ENCODE data around the gene MAPT.

Gene MAPT

GRCh38 chr17:45870342-45870974 is 23.9 kb upstream of the MAPT start:
- no peak for DNase-seq
- Histone ChIP-seq H3K27ac (no peak overlapping the region), H3K27me3 (peaks cover 0 to 47% of the 10 kb centered on the region in 2 donors), H3K4me3 (no peak overlapping the region), H3K36me3 (no peaks in the 10 kb centered on the region), H3K4me1 (no peaks in the 10 kb centered on the region), H3K9me3 (no peaks in the 10 kb centered on the region)
- TF ChIP-seq CTCF (IDR thresholded peaks at IDR 0.05), result no peak
- intact Hi-C loops (cut with DNase I; ENCODE audit: low total_unique reads), result no loop called here

GRCh38 chr17:45871718-45872117 is 22.6 kb upstream of the MAPT start:
- no peak for DNase-seq
- Histone ChIP-seq H3K27me3 (peaks cover 0 to 45% of the 10 kb centered on the region in 2 donors), H3K27ac (no peak overlapping the region), H3K36me3 (no peaks in the 10 kb centered on the region), H3K4me1 (no peaks in the 10 kb centered on the region), H3K9me3 (no peaks in the 10 kb centered on the region), H3K4me3 (no peak overlapping the region)
- no peak for TF ChIP-seq CTCF (IDR thresholded peaks at IDR 0.05)
- intact Hi-C loops (cut with DNase I; ENCODE audit: low total_unique reads), result no loop called here

GRCh38 chr17:45873728-45874127 is 20.6 kb upstream of the MAPT start:
- Histone ChIP-seq H3K9me3 (no peaks in the 10 kb centered on the region), H3K4me3 (no peak overlapping the region), H3K36me3 (no peaks in the 10 kb centered on the region), H3K27ac (no peak overlapping the region), H3K27me3 (peaks cover 0 to 58% of the 10 kb centered on the region in 2 donors), H3K4me1 (no peaks in the 10 kb centered on the region)
- no peak for DNase-seq
- intact Hi-C loops (cut with DNase I; ENCODE audit: low total_unique reads), result no loop called here
- TF ChIP-seq CTCF (IDR thresholded peaks at IDR 0.05), result no peak

GRCh38 chr17:45874151-45874550 is 20.2 kb upstream of the MAPT start:
- DNase-seq, result no peak
- no peak overlapping the region for H3K27ac ChIP-seq
- H3K4me3 ChIP-seq, result no peak overlapping the region
- intact Hi-C loops (cut with DNase I; ENCODE audit: low total_unique reads), result no loop called here
- H3K36me3 ChIP-seq, result no peaks in the 10 kb centered on the region
- TF ChIP-seq CTCF (IDR thresholded peaks at IDR 0.05), result no peak
- no peaks in the 10 kb centered on the region for H3K9me3 ChIP-seq
- no peaks in the 10 kb centered on the region for H3K4me1 ChIP-seq
- H3K27me3 ChIP-seq, result peaks cover 0 to 58% of the 10 kb centered on the region in 2 donors

- H3K4me1 ChIP-seq, result no peaks in the 10 kb centered on the region
- H3K36me3 ChIP-seq, result no peaks in the 10 kb centered on the region
- H3K9me3 ChIP-seq, result no peaks in the 10 kb centered on the region
- no peak for TF ChIP-seq CTCF (IDR thresholded peaks at IDR 0.05)
- intact Hi-C loops (cut with DNase I; ENCODE audit: low total_unique reads), result loop anchor here (5.0 kb wide), 1 partner anchor 196 kb away; no protein-coding TSS in a partner anchor
- peaks cover 0 to 61% of the 10 kb centered on the region in 2 donors for H3K27me3 ChIP-seq
- DNase-seq, result no peak
- H3K27ac ChIP-seq, result no peak overlapping the region
- H3K4me3 ChIP-seq, result no peak overlapping the region
Measured at GRCh38 chr17:45876539-45876938, 17.8 kb upstream of the MAPT start.
